Esophagus muscularis mucosa (tissue), 3 donors: Measurements from ENCODE around the gene PRRC2B.

Experiments
- POLR2A ChIP-seq: fragments of 450-650 bp; IDR thresholded peaks from one replicate; pipeline ENCODE4 v1.6.1; 2017; ENCODE audit warnings: antibody characterized with exemption, moderate library complexity, mild to moderate bottlenecking, low read depth
- POLR2AphosphoS5 ChIP-seq, 2 donors: sonication (generic); formaldehyde crosslinking; IDR thresholded peaks; one replicate each; pipeline ENCODE4 v1.6.1; 2017; ENCODE audit warnings: antibody characterized with exemption in 2 of 2
- TF ChIP-seq, protein P1 (sequence below), 3 experiments: fragments of 200-600 bp in 2 of 3; fragments of 450-650 bp in 1 of 3; sonication (generic) in 2 of 3; IDR thresholded peaks; one replicate each; pipeline ENCODE4 v1.5.1; 2017 to 2019; ENCODE audit warnings: antibody characterized with exemption in 3 of 3, mild to moderate bottlenecking in 2 of 3, moderate library complexity in 1 of 3

DNA sequence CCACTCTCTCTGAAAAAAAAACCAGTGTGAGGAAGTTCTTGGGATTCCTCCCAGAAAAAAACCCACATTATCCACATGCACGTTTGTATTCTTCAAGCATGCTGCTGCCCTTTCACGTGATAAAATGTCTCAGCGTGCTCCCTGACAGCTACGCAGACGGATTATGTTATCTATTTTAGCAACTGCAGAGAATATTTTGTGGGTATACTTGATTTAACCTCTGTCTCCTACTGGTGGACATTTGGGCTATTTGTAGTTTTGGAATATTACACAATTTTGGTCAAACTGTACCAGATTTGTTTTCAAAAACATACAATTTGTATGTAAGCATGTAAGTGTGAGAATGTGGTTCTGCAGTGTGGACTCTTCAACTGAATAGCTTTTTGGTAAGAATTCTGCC, 10.7 kb downstream of the PRRC2B start:
- TF ChIP-seq POLR2A: no peak
- peak in 1 of 2 donors; percentile 26 for TF ChIP-seq POLR2AphosphoS5 (IDR thresholded peaks at IDR 0.05)
- TF ChIP-seq, protein P1, sequence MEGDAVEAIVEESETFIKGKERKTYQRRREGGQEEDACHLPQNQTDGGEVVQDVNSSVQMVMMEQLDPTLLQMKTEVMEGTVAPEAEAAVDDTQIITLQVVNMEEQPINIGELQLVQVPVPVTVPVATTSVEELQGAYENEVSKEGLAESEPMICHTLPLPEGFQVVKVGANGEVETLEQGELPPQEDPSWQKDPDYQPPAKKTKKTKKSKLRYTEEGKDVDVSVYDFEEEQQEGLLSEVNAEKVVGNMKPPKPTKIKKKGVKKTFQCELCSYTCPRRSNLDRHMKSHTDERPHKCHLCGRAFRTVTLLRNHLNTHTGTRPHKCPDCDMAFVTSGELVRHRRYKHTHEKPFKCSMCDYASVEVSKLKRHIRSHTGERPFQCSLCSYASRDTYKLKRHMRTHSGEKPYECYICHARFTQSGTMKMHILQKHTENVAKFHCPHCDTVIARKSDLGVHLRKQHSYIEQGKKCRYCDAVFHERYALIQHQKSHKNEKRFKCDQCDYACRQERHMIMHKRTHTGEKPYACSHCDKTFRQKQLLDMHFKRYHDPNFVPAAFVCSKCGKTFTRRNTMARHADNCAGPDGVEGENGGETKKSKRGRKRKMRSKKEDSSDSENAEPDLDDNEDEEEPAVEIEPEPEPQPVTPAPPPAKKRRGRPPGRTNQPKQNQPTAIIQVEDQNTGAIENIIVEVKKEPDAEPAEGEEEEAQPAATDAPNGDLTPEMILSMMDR (IDR thresholded peaks at IDR 0.05): no peak
